PC-3 (cell line): ENCODE results near the gene ATOH8. TPM values are rescaled to one million over a fixed set of nuclear protein-coding genes. Genes with fewer than 3 reads are reported as not detected.

Source experiments
- ATAC-seq: fragments of 200-7000 bp; cut with Tn5 transposase; 2 replicates; pipeline ENCODE4 v1.9.1; 2020; ENCODE audit warnings: mild to moderate bottlenecking, moderate library complexity
- BruUV-seq: library from RNA; stranded (reverse); fragments of 400-500 nt; replicated peaks from 2 replicates; lab custom pipeline; 2021; lab: Mats Ljungman, UMichigan
- CTCF ChIA-PET: fragments of 300-600 bp; sonication (Branson Sonifier 250); formaldehyde crosslinking; loops from one replicate; lab custom pipeline; 2022; ENCODE audit warnings: antibody characterized with exemption; lab: Charles Lee
- POLR2A ChIA-PET: fragments of 300-600 bp; sonication (Branson Sonifier 250); formaldehyde crosslinking; loops from one replicate; lab custom pipeline; 2022; ENCODE audit warnings: antibody characterized with exemption; ENCODE audit not compliant: unreplicated experiment; lab: Charles Lee
- DNase-seq: peaks from one replicate; pipeline ENCODE4 v3.0.0-alpha.2; 2015
- H2AFZ ChIP-seq: fragments of 300-600 bp; sonication (generic); 2 replicates; pipeline ENCODE4 v1.6.0; 2016; ENCODE audit warnings: antibody characterized with exemption, low read length
- H3F3A ChIP-seq: fragments of 300-600 bp; sonication (generic); one replicate; pipeline ENCODE4 v1.6.0; 2017; ENCODE audit warnings: antibody characterized with exemption, low read length, control low read depth, mild to moderate bottlenecking; ENCODE audit not compliant: unreplicated experiment
- H3K27ac ChIP-seq: fragments of 300-600 bp; sonication (generic); 2 replicates; pipeline ENCODE4 v1.5.1; 2016; ENCODE audit warnings: mild to moderate bottlenecking, low read length
- H3K27me3 ChIP-seq: fragments of 300-600 bp; sonication (generic); 2 replicates; pipeline ENCODE4 v1.6.1; 2016; ENCODE audit warnings: low read length, mixed read lengths
- H3K36me3 ChIP-seq: fragments of 300-600 bp; sonication (generic); 2 replicates; pipeline ENCODE4 v1.6.1; 2016; ENCODE audit warnings: low read depth, mixed run types, low read length, mixed read lengths
- H3K4me1 ChIP-seq: fragments of 300-600 bp; sonication (generic); 2 replicates; pipeline ENCODE4 v1.5.1; 2016; ENCODE audit warnings: low read length; ENCODE audit not compliant: insufficient read depth
- H3K4me2 ChIP-seq: fragments of 300-600 bp; sonication (generic); 2 replicates; pipeline ENCODE4 v1.6.0; 2016; ENCODE audit warnings: low read length
- H3K4me3 ChIP-seq: fragments of 300-600 bp; sonication (generic); 2 replicates; pipeline ENCODE4 v1.5.1; 2016; ENCODE audit warnings: mild to moderate bottlenecking, low read length, mixed read lengths
- H3K79me2 ChIP-seq: fragments of 300-600 bp; sonication (generic); 2 replicates; pipeline ENCODE4 v1.6.1; 2017; ENCODE audit warnings: low read length, mixed read lengths
- H3K9ac ChIP-seq: fragments of 300-600 bp; sonication (generic); 2 replicates; pipeline ENCODE4 v1.6.0; 2016; ENCODE audit warnings: mild to moderate bottlenecking, low read length
- H3K9me2 ChIP-seq: fragments of 300-600 bp; sonication (generic); replicated peaks from 2 replicates; pipeline ENCODE4 v1.6.1; 2016; ENCODE audit warnings: mixed run types, low read length, mixed read lengths
- H3K9me3 ChIP-seq: fragments of 300-600 bp; sonication (generic); 2 replicates; pipeline ENCODE4 v1.6.1; 2016; ENCODE audit warnings: low read length, mixed read lengths
- H4K20me1 ChIP-seq: fragments of 300-600 bp; sonication (generic); 2 replicates; pipeline ENCODE4 v1.6.1; 2016; ENCODE audit warnings: low read length, mixed read lengths
- EZH2 ChIP-seq: fragments of 300-600 bp; sonication (generic); IDR thresholded peaks from one replicate; pipeline ENCODE4 v1.6.1; 2017; ENCODE audit warnings: antibody characterized with exemption, mild to moderate bottlenecking, low read length; ENCODE audit not compliant: unreplicated experiment
- EZH2phosphoT487 ChIP-seq: fragments of 300-600 bp; sonication (generic); IDR thresholded peaks from 2 replicates; pipeline ENCODE4 v1.6.1; 2018; ENCODE audit warnings: mild to moderate bottlenecking, antibody characterized with exemption, low read length, borderline replicate concordance
- intact Hi-C: fragments of 100-400 bp; cut with micrococcal nuclease; formaldehyde crosslinking; loops from 2 replicates; pipeline ENCODE4 v1.9.0; 2023
- total RNA-seq: library from RNA; depleted of rRNA; stranded (reverse); fragments of >200 nt; gene quantifications from 2 replicates; pipeline ENCODE4 v1.2.3, GENCODE V29; 2014
- TF ChIP-seq, protein P1 (sequence below): fragments of 300-600 bp; sonication (generic); conservative IDR thresholded peaks from 2 replicates; pipeline ENCODE4 v1.5.1; 2017; ENCODE audit warnings: antibody characterized with exemption, low read depth, mild to moderate bottlenecking, low read length

ATOH8 gene
- total RNA-seq, 1 experiment from 2014 or later: 0.04 TPM

DNA sequence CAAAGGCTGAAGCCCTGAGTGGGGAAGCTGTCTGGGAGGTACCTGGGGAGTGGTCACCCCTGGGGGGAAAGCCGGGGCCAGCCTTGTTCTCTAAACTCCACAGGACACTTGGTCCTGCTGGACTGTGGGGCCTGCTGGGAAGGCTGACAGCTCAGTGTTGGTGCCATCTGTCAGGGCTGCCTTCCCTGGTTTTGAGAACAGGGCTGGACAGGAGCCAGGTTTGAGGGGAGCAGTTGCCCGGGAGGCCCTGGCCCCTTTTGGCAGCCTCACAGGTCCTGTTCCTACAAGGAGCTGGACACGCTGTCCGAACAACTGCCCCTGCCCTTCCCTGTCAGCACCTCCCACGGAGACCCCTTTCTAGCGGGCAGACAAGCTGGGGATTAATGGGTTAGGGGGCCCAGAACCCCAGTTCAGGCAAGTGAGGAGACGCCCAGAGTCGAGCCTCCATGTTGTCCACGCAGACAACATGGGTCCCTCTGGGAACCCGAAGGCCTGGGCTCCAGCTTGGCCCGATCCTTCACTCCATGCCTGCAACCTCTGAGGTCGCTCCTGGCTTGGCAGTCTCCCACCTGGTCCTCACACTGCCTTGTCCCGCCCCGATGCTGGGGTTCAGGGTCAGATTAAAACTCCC lies 40.8 kb downstream of the ATOH8 start:
- intact Hi-C loops: loop anchor here (5.0 kb wide), 1 partner anchor 42 kb away; the partner anchor contains the start of gene ATOH8
- H3F3A ChIP-seq: no peaks in the 10 kb centered on the region
- ChIA-PET POLR2A (no interaction called here), CTCF (no interaction called here)
- no TSS peak for BruUV-seq
- ATAC-seq (no peak), DNase-seq (no peak)
- H3K4me3 ChIP-seq: no peak overlapping the region
- no peaks in the 10 kb centered on the region for H3K9me2 ChIP-seq
- no peak overlapping the region for H2AFZ ChIP-seq
- H3K4me2 ChIP-seq: no peak overlapping the region
- H3K9me3 ChIP-seq: no peaks in the 10 kb centered on the region
- H3K4me1 ChIP-seq: peaks cover 18% of the 10 kb centered on the region
- no peaks in the 10 kb centered on the region for H4K20me1 ChIP-seq
- no peaks in the 10 kb centered on the region for H3K79me2 ChIP-seq
- H3K27ac ChIP-seq: no peak overlapping the region
- TF ChIP-seq, protein P1, sequence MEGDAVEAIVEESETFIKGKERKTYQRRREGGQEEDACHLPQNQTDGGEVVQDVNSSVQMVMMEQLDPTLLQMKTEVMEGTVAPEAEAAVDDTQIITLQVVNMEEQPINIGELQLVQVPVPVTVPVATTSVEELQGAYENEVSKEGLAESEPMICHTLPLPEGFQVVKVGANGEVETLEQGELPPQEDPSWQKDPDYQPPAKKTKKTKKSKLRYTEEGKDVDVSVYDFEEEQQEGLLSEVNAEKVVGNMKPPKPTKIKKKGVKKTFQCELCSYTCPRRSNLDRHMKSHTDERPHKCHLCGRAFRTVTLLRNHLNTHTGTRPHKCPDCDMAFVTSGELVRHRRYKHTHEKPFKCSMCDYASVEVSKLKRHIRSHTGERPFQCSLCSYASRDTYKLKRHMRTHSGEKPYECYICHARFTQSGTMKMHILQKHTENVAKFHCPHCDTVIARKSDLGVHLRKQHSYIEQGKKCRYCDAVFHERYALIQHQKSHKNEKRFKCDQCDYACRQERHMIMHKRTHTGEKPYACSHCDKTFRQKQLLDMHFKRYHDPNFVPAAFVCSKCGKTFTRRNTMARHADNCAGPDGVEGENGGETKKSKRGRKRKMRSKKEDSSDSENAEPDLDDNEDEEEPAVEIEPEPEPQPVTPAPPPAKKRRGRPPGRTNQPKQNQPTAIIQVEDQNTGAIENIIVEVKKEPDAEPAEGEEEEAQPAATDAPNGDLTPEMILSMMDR: no peak
- TF ChIP-seq EZH2 (no peak), EZH2phosphoT487 (no peak)
- no peaks in the 10 kb centered on the region for H3K27me3 ChIP-seq
- no peak overlapping the region for H3K9ac ChIP-seq
- H3K36me3 ChIP-seq: no peaks in the 10 kb centered on the region

- H3K9me2 ChIP-seq: no peaks in the 10 kb centered on the region
- CTCF ChIA-PET: no interaction called here
- BruUV-seq: no TSS peak
- H2AFZ ChIP-seq: no peak overlapping the region
- H3K4me1 ChIP-seq: peaks cover 24% of the 10 kb centered on the region
- no peak overlapping the region for H3K4me2 ChIP-seq
- H3K27ac ChIP-seq: no peak overlapping the region
- DNase-seq (no peak), ATAC-seq (no peak)
- H3K36me3 ChIP-seq: no peaks in the 10 kb centered on the region
- H3K4me3 ChIP-seq: no peak overlapping the region
- no peaks in the 10 kb centered on the region for H4K20me1 ChIP-seq
- no peak for TF ChIP-seq EZH2
- TF ChIP-seq, protein P1: no peak
- TF ChIP-seq EZH2phosphoT487: no peak
- intact Hi-C loops: loop anchor here (5.0 kb wide), 1 partner anchor 43 kb away; the partner anchor contains the start of gene ATOH8
- no peaks in the 10 kb centered on the region for H3K27me3 ChIP-seq
- H3K9me3 ChIP-seq: no peaks in the 10 kb centered on the region
- H3K79me2 ChIP-seq: no peaks in the 10 kb centered on the region
- POLR2A ChIA-PET: no interaction called here
- no peaks in the 10 kb centered on the region for H3F3A ChIP-seq
- H3K9ac ChIP-seq: no peak overlapping the region
Observed at GRCh38 chr2:85795331-85796045, 41.7 kb downstream of the ATOH8 start.

- Histone ChIP-seq H3K9ac (no peak overlapping the region), H3F3A (no peaks in the 10 kb centered on the region), H3K4me2 (no peak overlapping the region), H3K27me3 (no peaks in the 10 kb centered on the region), H3K27ac (no peak overlapping the region), H3K36me3 (no peaks in the 10 kb centered on the region), H3K4me1 (peaks cover 24% of the 10 kb centered on the region), H3K9me2 (no peaks in the 10 kb centered on the region), H3K79me2 (no peaks in the 10 kb centered on the region), H2AFZ (no peak overlapping the region), H4K20me1 (no peaks in the 10 kb centered on the region), H3K4me3 (no peak overlapping the region), H3K9me3 (no peaks in the 10 kb centered on the region)
- TF ChIP-seq, protein P1: no peak
- TF ChIP-seq EZH2phosphoT487 (no peak), EZH2 (no peak)
- intact Hi-C loops: loop anchor here (5.0 kb wide), 1 partner anchor 44 kb away; the partner anchor contains the start of gene ATOH8
- DNase-seq (no peak), ATAC-seq (no peak)
- BruUV-seq: no TSS peak
- POLR2A ChIA-PET: no interaction called here
- CTCF ChIA-PET: no interaction called here
Observed at GRCh38 chr2:85796046-85796340, 42.2 kb downstream of the ATOH8 start.
